Central memory CD8-positive, alpha-beta T cell (primary cell): ENCODE data around the gene DDX10.
"Not testable (repeated sequence)": the region's sequence is repeated elsewhere in the genome, so short reads cannot be mapped to it uniquely, and the experiment has no call there.

Experiments
- ATAC-seq: fragments of 150-1000 bp; cut with Tn5 transposase; replicated peaks from 2 replicates; pipeline ENCODE4 v1.10.0; 2022; ENCODE audit warnings: mild to moderate bottlenecking, moderate FRiP score, moderate number of reproducible peaks; ENCODE audit not compliant: poor library complexity, severe bottlenecking; ENCODE audit errors: extremely low read depth
- DNase-seq, 2 donors: peaks; one replicate each; pipeline ENCODE4 v3.0.0; 2021; ENCODE audit warnings: low spot score in 2 of 2
- H3K27ac Mint-ChIP-seq: one replicate; pipeline ENCODE4 v1.8.0; 2022; ENCODE audit warnings: low read depth, mild to moderate bottlenecking, moderate library complexity, mixed read lengths
- H3K27me3 Mint-ChIP-seq: one replicate; pipeline ENCODE4 v1.8.0; 2022; ENCODE audit warnings: mixed read lengths
- H3K36me3 Mint-ChIP-seq: one replicate; pipeline ENCODE4 v1.8.0; 2022; ENCODE audit warnings: mild to moderate bottlenecking, moderate library complexity, mixed read lengths; ENCODE audit not compliant: insufficient read depth
- H3K4me1 Mint-ChIP-seq: one replicate; pipeline ENCODE4 v1.8.0; 2022; ENCODE audit warnings: mixed read lengths
- H3K4me3 Mint-ChIP-seq: one replicate; pipeline ENCODE4 v1.8.0; 2022; ENCODE audit warnings: mild to moderate bottlenecking, moderate library complexity, mixed read lengths
- H3K9me3 Mint-ChIP-seq: one replicate; pipeline ENCODE4 v1.8.0; 2022; ENCODE audit warnings: mixed read lengths

The DDX10 gene

DNA sequence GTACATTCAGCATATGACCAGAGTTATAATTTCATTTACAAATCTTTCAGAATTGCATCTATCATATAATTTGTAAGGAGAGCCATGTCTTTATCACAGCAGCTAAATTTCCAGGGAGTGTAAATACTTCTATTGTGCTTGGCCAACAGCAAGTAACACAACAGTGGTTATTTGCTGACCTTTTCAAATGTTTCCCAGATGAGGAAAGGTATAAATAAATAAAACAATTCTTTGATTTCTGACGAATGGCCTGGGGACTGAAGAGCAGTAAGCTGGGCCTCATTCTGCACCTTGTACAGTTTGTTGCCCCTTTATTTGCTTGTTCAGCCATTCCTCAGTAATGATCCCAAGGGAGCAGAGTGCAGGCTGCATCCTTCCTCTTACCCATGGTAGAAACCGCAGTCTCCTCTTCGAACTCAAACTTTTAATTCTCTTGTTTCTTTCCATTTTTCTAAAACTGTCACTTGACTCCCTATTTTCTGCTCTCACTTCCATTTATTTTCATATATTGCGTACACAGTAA lies 132.8 kb downstream of the DDX10 start:
- DNase-seq (no peak), ATAC-seq (no peak)
- Mint-ChIP-seq H3K27ac (no peak overlapping the region), H3K36me3 (no peaks in the 10 kb centered on the region), H3K9me3 (peaks cover 5% of the 10 kb centered on the region), H3K27me3 (no peaks in the 10 kb centered on the region), H3K4me1 (peaks cover 25% of the 10 kb centered on the region), H3K4me3 (no peak overlapping the region)

DNA sequence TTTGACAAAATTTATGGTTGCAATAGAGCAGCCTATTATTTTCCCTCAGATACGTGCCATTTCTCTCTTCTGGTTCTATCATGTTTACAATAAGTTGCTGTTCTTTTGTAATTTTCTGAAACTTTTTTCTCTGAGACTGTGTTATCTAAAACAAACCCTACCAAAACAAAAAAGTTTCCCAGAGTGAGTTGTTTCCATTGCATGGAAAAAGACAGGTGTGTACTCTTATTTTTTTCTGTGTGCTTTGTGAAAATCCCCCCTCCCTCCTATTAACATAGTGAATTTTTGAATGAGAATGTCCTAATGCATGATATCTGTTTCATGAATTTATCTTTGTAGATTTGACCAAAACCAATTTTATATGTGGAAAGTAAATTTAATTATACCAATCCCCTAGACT lies 137.6 kb downstream of the DDX10 start:
- Mint-ChIP-seq H3K9me3 (no peaks in the 10 kb centered on the region), H3K36me3 (peaks cover 3% of the 10 kb centered on the region), H3K27me3 (no peaks in the 10 kb centered on the region), H3K4me3 (no peak overlapping the region), H3K4me1 (peaks cover 19% of the 10 kb centered on the region), H3K27ac (no peak overlapping the region)
- ATAC-seq (no peak), DNase-seq (no peak)

DNA sequence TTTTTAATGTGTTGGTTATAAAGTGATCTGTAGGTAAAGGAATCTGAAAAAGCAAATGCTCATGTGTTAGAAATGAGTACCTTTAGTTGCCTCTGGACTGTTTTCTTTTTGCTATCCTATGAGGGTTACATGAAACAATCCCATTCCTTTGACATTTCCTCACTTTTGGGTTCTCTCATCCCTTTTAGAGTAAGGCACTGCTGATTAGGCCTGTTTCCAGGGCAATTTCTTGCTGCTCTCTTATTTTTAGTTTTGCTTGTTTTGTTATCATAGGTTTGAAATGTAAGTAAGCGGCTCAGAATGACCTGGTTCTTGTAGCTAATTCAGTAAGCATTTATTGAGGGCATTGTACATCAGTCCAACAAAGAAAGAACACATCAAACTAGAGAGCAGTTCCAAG lies 138.9 kb downstream of the DDX10 start:
- Mint-ChIP-seq H3K27ac (no peak overlapping the region), H3K27me3 (no peaks in the 10 kb centered on the region), H3K9me3 (no peaks in the 10 kb centered on the region), H3K4me3 (no peak overlapping the region), H3K36me3 (peaks cover 5% of the 10 kb centered on the region), H3K4me1 (peaks cover 9% of the 10 kb centered on the region)
- ATAC-seq, result no peak
- DNase-seq, result no peak

DNA sequence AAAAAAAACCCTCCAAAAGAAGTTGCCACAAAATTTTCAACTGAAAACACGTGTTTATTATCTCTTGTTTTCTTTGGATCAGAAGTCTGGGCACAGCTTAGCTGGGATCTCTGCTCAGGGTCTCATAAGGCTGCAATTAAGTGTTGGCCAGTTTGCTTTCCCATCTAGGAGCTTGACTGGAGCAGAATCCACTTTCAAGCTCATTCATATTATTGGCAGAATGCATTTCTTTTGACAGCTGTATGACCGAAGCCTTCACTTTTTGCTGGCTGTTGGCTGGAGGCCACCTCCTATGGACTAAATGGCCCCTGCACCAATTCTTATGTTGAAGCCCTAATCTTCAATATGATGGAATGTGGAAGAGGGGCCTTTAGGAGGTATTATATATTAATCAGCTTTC lies 139.6 kb downstream of the DDX10 start:
- no peak overlapping the region for H3K27ac Mint-ChIP-seq
- H3K9me3 Mint-ChIP-seq, result no peaks in the 10 kb centered on the region
- peaks cover 5% of the 10 kb centered on the region for H3K36me3 Mint-ChIP-seq
- ATAC-seq, result no peak
- no peak overlapping the region for H3K4me3 Mint-ChIP-seq
- H3K27me3 Mint-ChIP-seq, result no peaks in the 10 kb centered on the region
- peaks cover 3% of the 10 kb centered on the region for H3K4me1 Mint-ChIP-seq
- DNase-seq, result no peak

DNA sequence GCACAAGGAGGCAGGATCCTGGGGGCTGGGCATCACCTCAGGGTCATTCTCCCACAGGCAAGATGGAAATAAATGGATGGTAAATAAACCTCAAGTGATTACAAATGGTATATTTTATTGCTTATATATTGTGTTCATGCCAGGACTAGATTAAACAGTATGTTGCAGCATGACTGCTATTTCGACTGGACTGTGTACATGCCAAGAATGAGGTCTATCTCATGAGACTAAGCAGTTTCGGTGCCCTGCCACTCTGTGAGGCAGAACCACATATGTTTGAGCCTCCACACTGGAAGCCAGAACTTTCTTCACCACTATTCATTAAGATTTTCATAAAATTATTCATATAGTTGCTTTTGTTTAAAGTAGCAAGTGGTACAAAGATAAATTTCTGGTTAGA lies 140.2 kb downstream of the DDX10 start:
- Mint-ChIP-seq H3K9me3 (no peaks in the 10 kb centered on the region), H3K4me3 (no peak overlapping the region), H3K36me3 (peaks cover 5% of the 10 kb centered on the region), H3K27me3 (no peaks in the 10 kb centered on the region), H3K27ac (no peak overlapping the region), H3K4me1 (no peaks in the 10 kb centered on the region)
- DNase-seq (no peak), ATAC-seq (no peak)

DNA sequence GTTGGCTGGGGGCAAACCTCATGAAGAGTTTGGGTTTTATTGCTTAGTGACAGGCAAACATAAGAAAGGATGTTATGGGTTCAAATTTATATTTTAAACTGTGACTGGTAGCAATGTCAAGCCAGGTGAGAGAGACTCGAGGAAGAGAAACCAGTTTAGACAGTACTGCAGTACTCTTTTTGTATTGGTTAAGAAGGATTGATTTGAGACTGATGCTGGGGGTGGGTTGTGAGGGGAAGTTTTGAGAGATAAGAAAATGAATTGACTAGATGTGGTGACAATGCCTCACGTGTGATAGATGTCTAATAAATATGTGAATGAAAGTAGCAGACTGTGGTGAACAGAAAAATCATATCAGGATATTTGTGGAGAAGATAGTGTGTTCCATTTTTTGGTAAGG lies 142.4 kb downstream of the DDX10 start:
- no peaks in the 10 kb centered on the region for H3K4me1 Mint-ChIP-seq
- no peak for DNase-seq
- H3K4me3 Mint-ChIP-seq, result no peak overlapping the region
- ATAC-seq, result no peak
- H3K9me3 Mint-ChIP-seq, result no peaks in the 10 kb centered on the region
- H3K27ac Mint-ChIP-seq, result no peak overlapping the region
- H3K36me3 Mint-ChIP-seq, result peaks cover 5% of the 10 kb centered on the region
- no peaks in the 10 kb centered on the region for H3K27me3 Mint-ChIP-seq

DNA sequence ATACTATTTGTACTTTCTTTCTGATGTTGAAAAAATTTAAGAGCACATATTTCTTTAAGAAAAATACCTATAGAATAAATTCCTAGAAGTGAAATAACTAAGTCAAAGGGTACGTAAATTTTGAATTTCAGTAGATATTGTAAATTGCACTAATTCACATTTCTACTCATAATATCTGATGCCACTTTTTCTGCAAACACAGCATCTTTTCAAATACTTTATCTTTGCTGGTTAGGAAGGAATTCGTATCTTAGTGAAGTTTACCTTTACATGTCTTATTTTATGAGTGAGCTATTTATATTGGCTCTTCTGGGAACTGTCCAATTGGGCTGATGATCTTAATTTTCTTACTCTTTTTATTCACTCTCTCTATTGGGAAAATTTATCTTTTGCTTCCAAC lies 148.2 kb downstream of the DDX10 start:
- ATAC-seq (no peak), DNase-seq (no peak)
- peaks cover 7% of the 10 kb centered on the region for H3K4me1 Mint-ChIP-seq
- H3K4me3 Mint-ChIP-seq, result no peak overlapping the region
- peaks cover 2% of the 10 kb centered on the region for H3K36me3 Mint-ChIP-seq
- no peaks in the 10 kb centered on the region for H3K27me3 Mint-ChIP-seq
- no peak overlapping the region for H3K27ac Mint-ChIP-seq
- H3K9me3 Mint-ChIP-seq, result no peaks in the 10 kb centered on the region

DNA sequence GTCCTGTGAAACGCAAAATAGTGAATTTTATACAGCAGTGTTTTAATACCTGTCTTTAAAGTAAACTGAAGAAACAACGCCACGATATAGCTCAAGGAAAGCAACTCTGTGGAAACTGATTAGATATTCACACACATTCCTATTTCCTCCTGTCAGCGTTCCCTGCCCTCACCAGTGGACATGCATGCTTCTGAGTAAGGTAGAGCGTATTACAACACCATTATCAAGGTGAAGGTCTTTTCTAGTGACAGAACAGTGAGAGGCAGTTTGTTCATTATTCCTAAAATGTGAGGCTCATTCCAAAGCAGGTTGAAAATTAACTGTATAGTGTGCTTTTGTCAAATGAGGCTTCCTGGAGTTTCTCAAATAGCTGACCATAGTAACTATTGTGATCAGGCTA lies 153.1 kb downstream of the DDX10 start:
- no peak for DNase-seq
- Mint-ChIP-seq H3K4me1 (peaks cover 19% of the 10 kb centered on the region), H3K9me3 (no peaks in the 10 kb centered on the region), H3K27ac (no peak overlapping the region), H3K36me3 (no peaks in the 10 kb centered on the region), H3K27me3 (no peaks in the 10 kb centered on the region), H3K4me3 (no peak overlapping the region)
- no peak for ATAC-seq

DNA sequence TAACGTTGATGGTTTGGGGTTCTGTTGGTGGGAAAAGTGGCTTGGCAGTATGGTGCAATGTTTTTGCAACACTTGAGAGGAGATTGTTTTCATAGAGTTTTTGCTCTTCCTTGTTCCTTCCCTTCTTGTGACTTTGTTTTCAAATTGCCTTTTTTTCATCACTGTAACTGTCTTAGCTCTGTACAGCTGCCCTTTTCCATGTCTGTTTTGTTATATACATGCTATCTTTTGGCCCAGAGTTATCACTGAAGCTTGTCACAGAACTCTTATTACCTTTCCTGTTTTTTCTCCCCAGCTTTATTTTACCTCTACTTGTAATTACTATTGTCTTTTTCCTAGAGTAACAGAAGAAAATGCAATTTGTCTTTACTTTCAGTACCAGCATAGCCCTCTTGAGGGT lies 154.1 kb downstream of the DDX10 start:
- no peaks in the 10 kb centered on the region for H3K27me3 Mint-ChIP-seq
- no peak overlapping the region for H3K27ac Mint-ChIP-seq
- no peak for DNase-seq
- no peaks in the 10 kb centered on the region for H3K36me3 Mint-ChIP-seq
- H3K4me1 Mint-ChIP-seq, result peaks cover 28% of the 10 kb centered on the region
- H3K9me3 Mint-ChIP-seq, result no peaks in the 10 kb centered on the region
- no peak for ATAC-seq
- no peak overlapping the region for H3K4me3 Mint-ChIP-seq

DNA sequence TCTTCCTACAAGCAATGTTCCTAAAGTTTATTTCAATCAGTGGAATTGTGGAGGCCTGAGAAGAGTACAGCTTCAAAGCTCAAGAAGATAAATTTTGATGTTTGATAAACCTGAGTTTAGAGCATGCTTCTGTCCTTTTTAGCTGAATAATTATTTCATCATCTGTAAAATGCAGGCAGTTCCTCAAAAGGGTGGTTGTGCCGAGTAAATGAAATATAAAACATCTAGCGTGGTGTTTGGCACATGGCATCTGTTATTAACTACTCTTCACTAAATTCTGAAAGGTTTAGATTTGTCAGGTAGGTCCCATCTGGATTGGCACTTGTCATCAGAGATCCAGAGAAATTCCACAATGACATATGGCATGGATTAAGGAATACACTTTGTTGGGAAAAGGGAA lies 155.1 kb downstream of the DDX10 start:
- Mint-ChIP-seq H3K27ac (no peak overlapping the region), H3K4me3 (no peak overlapping the region), H3K27me3 (no peaks in the 10 kb centered on the region), H3K36me3 (no peaks in the 10 kb centered on the region), H3K9me3 (no peaks in the 10 kb centered on the region), H3K4me1 (peaks cover 28% of the 10 kb centered on the region)
- DNase-seq (no peak), ATAC-seq (no peak)

DNA sequence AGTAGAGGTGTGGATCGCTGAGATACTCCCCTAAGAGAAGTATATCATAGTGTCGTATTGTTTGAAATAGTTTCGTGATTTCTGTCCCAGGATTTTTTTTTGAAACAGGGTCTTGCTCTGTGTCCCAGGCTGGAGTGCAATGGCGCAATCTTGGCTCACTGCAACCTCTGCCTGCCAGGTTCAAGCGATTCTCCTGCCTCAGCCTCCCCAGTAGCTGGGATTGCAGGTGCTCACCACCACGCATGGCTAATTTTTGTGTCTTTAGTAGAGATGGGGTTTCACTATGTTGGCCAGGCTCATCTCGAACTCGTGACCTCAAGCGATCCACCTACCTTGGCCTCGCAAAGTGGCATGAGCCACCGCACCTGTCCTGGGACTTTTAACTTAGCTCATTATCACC lies 159.1 kb downstream of the DDX10 start:
- not testable (repeated sequence) for H3K9me3 Mint-ChIP-seq, H3K36me3 Mint-ChIP-seq, ATAC-seq, H3K4me3 Mint-ChIP-seq, H3K27me3 Mint-ChIP-seq, H3K27ac Mint-ChIP-seq, DNase-seq
- H3K4me1 Mint-ChIP-seq, result peaks cover 21% of the 10 kb centered on the region

DNA sequence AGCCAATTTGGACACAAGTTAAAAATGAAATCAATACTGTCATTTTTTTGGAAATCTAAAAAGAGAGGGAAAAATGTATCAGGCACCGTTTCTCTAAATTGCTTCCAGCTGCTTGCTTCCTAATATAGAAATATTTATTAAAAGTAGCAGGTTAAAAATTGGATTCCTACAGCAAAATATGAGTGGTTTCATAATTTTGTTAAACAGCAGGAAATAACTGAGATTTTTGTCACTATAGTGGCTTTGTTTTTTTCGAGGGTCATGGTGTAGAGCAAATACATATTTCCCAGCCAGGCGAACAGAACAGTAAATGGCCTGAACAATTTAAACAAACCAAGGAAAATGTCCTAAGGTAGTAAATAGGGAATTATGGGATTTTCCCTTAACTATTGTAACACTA lies 159.7 kb downstream of the DDX10 start:
- no peak overlapping the region for H3K27ac Mint-ChIP-seq
- no peak overlapping the region for H3K4me3 Mint-ChIP-seq
- peaks cover 27% of the 10 kb centered on the region for H3K4me1 Mint-ChIP-seq
- H3K9me3 Mint-ChIP-seq, result peaks cover 1% of the 10 kb centered on the region
- no peak for DNase-seq
- no peaks in the 10 kb centered on the region for H3K27me3 Mint-ChIP-seq
- no peaks in the 10 kb centered on the region for H3K36me3 Mint-ChIP-seq
- no peak for ATAC-seq

DNA sequence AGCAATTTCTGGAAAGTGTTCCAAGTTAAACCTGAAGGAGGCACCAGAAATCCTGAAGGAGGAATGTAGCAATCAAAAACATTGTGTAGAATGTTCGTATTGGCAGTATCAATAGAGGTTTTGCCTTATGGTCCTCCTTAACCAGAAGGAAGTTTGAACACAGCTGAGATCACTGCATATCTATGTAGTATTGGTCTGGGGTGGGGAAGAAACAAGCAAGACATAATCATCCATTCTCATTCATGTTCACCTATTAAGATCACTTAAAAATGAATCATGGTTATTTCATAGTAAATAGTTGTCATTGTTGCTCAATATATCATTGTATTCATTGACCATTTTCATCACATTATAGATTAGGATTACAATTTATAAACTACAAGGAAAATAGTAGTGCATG lies 160.5 kb downstream of the DDX10 start:
- H3K36me3 Mint-ChIP-seq, result no peaks in the 10 kb centered on the region
- ATAC-seq (no peak), DNase-seq (no peak)
- H3K27ac Mint-ChIP-seq, result no peak overlapping the region
- H3K4me1 Mint-ChIP-seq, result peaks cover 35% of the 10 kb centered on the region
- H3K4me3 Mint-ChIP-seq, result no peak overlapping the region
- H3K9me3 Mint-ChIP-seq, result peaks cover 5% of the 10 kb centered on the region
- no peaks in the 10 kb centered on the region for H3K27me3 Mint-ChIP-seq

DNA sequence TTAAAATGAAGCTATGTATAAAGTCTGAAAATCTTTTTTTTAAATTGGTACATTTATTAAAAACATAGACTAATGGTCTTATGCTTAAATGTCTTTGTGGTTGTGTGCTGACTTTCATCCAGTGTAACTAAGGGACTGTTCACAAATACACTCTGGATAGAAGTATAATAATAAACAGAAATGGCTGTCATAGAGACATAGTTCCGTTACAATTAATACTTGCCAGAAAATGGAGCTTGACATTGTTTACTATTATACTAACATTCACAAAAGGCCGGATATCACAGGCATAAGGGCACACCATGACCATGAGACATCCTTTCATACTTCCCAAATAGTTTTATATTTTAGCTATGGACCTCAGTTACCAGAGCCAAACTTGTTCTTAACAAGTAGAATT lies 161.3 kb downstream of the DDX10 start:
- DNase-seq (no peak), ATAC-seq (no peak)
- H3K4me1 Mint-ChIP-seq, result peaks cover 34% of the 10 kb centered on the region
- no peaks in the 10 kb centered on the region for H3K36me3 Mint-ChIP-seq
- H3K9me3 Mint-ChIP-seq, result peaks cover 5% of the 10 kb centered on the region
- H3K27me3 Mint-ChIP-seq, result no peaks in the 10 kb centered on the region
- no peak overlapping the region for H3K4me3 Mint-ChIP-seq
- no peak overlapping the region for H3K27ac Mint-ChIP-seq
